ENCODE results near the gene PFAS. TPM values are rescaled to one million over a fixed set of nuclear protein-coding genes. Genes with fewer than 3 reads are reported as not detected.

PFAS gene
- total and polyA plus RNA-seq, 12 donors: 8.6 to 17.9 (median 13.3) TPM

DNA sequence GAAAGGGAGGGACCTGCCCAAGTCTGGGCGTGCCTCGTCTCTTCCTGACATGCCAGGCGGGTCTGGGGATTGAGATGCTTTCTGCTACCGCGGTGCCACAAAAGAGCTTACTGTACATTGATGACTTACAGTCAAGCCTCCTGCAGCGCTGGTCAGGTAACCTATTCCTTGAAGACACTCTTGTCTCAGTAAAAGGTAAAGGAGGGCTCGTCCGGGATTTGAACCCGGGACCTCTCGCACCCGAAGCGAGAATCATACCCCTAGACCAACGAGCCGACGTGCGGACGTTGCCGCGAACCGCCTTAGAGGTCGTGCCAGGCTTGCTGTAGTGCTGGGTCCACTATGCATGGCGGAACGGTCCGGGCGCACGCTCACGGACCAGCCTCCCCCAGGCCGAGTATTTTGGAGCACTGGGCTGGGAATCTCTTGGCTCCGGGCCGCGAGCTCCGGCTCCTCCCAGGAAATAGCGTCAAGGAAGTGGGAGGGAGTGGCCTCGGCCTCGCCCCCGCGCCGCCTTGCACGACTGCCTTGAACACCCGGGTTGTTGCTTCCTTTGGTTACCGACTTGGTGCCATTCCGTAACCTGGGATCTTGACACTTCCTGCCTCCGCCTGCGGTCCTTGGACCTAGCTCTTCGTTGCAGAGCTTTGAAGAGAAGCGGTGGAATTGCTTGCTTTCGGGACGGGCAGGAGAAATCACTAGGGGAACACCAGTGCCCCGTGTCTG is 26.3 kb upstream of the PFAS start:
- TF ChIP-seq, protein P1, sequence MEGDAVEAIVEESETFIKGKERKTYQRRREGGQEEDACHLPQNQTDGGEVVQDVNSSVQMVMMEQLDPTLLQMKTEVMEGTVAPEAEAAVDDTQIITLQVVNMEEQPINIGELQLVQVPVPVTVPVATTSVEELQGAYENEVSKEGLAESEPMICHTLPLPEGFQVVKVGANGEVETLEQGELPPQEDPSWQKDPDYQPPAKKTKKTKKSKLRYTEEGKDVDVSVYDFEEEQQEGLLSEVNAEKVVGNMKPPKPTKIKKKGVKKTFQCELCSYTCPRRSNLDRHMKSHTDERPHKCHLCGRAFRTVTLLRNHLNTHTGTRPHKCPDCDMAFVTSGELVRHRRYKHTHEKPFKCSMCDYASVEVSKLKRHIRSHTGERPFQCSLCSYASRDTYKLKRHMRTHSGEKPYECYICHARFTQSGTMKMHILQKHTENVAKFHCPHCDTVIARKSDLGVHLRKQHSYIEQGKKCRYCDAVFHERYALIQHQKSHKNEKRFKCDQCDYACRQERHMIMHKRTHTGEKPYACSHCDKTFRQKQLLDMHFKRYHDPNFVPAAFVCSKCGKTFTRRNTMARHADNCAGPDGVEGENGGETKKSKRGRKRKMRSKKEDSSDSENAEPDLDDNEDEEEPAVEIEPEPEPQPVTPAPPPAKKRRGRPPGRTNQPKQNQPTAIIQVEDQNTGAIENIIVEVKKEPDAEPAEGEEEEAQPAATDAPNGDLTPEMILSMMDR (IDR thresholded peaks at IDR 0.05): no peak
- Histone ChIP-seq H3K9me3 (no peaks in the 10 kb centered on the region), H3K4me1 (peaks cover 7 to 68% (median 18%) of the 10 kb centered on the region in 9 donors), H3K36me3 (peaks cover 0 to 7% (median 3%) of the 10 kb centered on the region in 9 donors), H3K27ac (peak overlapping the region; percentile 94 to 99 (median 97)), H3K27me3 (no peaks in the 10 kb centered on the region), H3K4me3 (peak overlapping the region; percentile 45 to 92 (median 66))
- 0% methylated on average over 49 of the region's 49 CpGs for WGBS, 2 donors
- intact Hi-C loops (cut with DNase I): loop anchor here in 8 of 10 donors (1.0 to 10.0 kb wide), 15 partner anchors 24 to 152 kb away; partner anchors contain the start of genes CTC1 (in 3 of the 8), PFAS (in 3 of the 8), SLC25A35 (in 2 of the 8) and ALOXE3 (in 1 of the 8)
- ATAC-seq: peak; percentile 72 to 85 (median 79)
- DNase-seq: peak; percentile 95

DNA sequence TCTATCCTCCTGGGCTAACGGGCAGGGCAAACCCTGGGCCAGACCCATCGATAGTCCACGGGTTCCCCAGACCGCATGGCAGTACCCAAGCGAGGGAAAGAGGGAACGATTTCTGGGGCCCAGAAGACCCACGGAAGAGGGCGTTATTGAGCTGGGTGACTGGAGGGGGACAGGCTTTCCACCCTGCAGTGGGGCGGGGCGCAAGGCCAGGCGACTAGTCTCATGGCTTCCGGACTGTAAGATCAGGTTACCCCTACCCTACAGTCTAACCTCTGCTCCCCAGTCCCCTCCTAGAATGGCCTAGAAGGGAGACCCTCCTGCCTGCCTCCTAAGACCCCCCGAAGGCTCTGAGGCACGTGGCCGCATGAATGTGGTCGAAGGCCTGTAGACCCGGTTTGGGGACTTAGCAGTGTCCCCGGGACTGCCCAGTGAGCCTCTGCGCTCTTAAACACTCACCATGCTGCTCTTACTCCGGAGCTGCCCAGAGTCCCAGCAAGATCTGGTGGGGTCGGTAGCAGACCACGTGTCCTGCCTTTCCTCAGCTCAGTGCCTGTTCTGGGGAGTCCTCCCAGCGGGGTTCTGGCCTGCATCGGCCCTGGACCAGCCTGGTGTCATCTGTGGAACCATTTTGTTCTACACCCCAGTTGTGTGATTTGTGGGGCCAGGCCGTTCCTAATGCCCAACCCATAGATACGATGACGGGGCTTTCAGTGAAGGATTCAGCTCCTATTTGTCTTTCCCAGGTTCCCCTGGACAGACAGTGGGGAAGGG is 25.5 kb upstream of the PFAS start:
- peak overlapping the region; percentile 45 to 92 (median 66) for H3K4me3 ChIP-seq
- H3K27me3 ChIP-seq: no peaks in the 10 kb centered on the region
- DNase-seq: peak; percentile 64 to 75
- TF ChIP-seq, protein P1 (IDR thresholded peaks at IDR 0.05): peak in 5 of 9 donors; percentile 15 to 50 (median 42)
- WGBS, 2 donors: 6 to 12% methylated on average over 27 of the region's 27 CpGs
- intact Hi-C loops (cut with DNase I): loop anchor here in 8 of 10 donors (1.0 to 10.0 kb wide), 12 partner anchors 23 to 151 kb away; partner anchors contain the start of genes PFAS (in 3 of the 8), CTC1 (in 2 of the 8), SLC25A35 (in 2 of the 8) and ALOXE3 (in 1 of the 8)
- H3K9me3 ChIP-seq: no peaks in the 10 kb centered on the region
- H3K36me3 ChIP-seq: peaks cover 0 to 15% (median 10%) of the 10 kb centered on the region in 9 donors
- H3K27ac ChIP-seq: peak overlapping the region; percentile 94 to 99 (median 97)
- peaks cover 7 to 68% (median 18%) of the 10 kb centered on the region in 9 donors for H3K4me1 ChIP-seq
- peak in 7 of 8 donors; percentile 4 to 25 (median 13) for ATAC-seq

DNA sequence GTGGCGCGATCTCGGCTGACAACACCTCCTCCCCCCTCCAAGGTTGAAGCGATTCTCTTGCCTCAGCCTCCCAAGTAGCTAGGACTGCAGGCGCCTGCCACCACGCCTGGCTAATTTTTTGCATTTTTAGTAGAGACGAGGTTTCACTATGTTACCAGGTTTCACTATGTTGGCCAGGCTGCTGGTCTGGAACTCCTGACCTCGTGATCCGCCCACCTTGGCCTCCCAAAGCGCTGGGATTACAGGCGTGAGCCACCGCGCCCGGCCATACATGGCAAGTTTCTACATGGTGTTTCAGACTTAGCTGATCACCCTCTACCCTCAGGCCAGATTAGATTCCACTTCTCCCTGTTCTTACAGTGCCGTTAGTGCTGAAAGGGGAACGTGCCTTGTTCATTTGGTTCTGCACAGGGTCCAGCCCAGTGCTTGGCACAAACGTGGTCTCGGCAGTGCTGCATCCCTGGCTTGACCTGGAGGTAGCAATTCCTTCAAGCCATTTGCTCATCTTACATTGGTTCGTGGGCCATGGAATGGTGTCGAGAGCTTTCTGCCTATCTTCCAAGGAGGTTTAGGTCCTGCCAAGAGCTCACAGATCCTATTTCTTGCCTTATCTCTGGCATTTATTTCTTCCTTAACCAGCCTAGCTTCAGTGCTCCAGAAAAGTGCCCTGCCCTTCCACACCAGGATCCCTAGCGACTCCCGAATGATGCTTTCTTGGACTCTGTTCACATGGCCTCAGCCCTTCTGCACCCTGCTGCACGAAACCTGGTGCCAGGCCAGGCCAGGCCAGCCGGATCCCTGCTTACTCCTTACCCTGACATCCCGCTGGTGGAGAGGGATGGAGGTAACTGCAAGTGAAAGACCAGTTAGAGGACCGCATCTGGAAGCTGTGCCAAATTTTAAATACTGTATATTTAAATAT is 23.9 kb upstream of the PFAS start:
- Histone ChIP-seq H3K27me3 (no peaks in the 10 kb centered on the region), H3K36me3 (peaks cover 0 to 31% (median 25%) of the 10 kb centered on the region in 9 donors), H3K4me3 (no peak overlapping the region), H3K4me1 (peaks cover 7 to 65% (median 18%) of the 10 kb centered on the region in 9 donors), H3K9me3 (no peaks in the 10 kb centered on the region), H3K27ac (peak overlapping the region in 1 of 10 donors; percentile 73)
- 93% methylated on average over 26 of the region's 26 CpGs for WGBS, 2 donors
- no peak for ATAC-seq
- DNase-seq: no peak
- intact Hi-C loops (cut with DNase I): loop anchor here in 5 of 10 donors (5.0 to 10.0 kb wide), 6 partner anchors 38 to 150 kb away; partner anchors contain the start of genes HES7 (in 1 of the 5), KRABD2 (in 1 of the 5) and SLC25A35 (in 1 of the 5)
- TF ChIP-seq, protein P1 (IDR thresholded peaks at IDR 0.05): no peak

Measured in heart right ventricle (tissue), 16 donors.